Uterus (tissue), 4 donors: ENCODE results near the gene ARFIP2. TPM values are rescaled to one million over a fixed set of nuclear protein-coding genes. Genes with fewer than 3 reads are reported as not detected.
"Not testable (repeated sequence)": the region's sequence is repeated elsewhere in the genome, so short reads cannot be mapped to it uniquely, and the experiment has no call there.

Source experiments
- DNase-seq, 2 donors: peaks; one replicate each; pipeline ENCODE4 v3.0.0-alpha.2; 2019 to 2020
- H3K27ac ChIP-seq, 2 donors: fragments of 200-600 bp; sonication (generic); 1 replicate in 1 of 2; 2 replicates in 1 of 2; pipeline ENCODE4 v1.5.1; 2016 to 2018
- H3K27me3 ChIP-seq, 2 donors: fragments of 200-600 bp; sonication (generic); one replicate each; pipeline ENCODE4 v1.5.1; 2018 to 2019; ENCODE audit warnings: control low read depth in 1 of 2
- H3K36me3 ChIP-seq, 2 donors: fragments of 200-600 bp; sonication (generic); one replicate each; pipeline ENCODE4 v1.5.1; 2019; ENCODE audit warnings: control low read depth in 1 of 2
- H3K4me1 ChIP-seq, 2 donors: fragments of 200-600 bp; sonication (generic); one replicate each; pipeline ENCODE4 v1.5.1; 2018 to 2019; ENCODE audit warnings: control low read depth in 1 of 2
- H3K4me3 ChIP-seq, 2 donors: fragments of 200-600 bp; sonication (generic); 1 replicate in 1 of 2; 2 replicates in 1 of 2; pipeline ENCODE4 v1.5.1; 2018 to 2019; ENCODE audit warnings: mild to moderate bottlenecking in 1 of 2
- H3K9me3 ChIP-seq, 2 donors: fragments of 200-600 bp; sonication (generic); one replicate each; pipeline ENCODE4 v1.5.1; 2019; ENCODE audit warnings: control low read depth in 1 of 2
- POLR2A ChIP-seq, 2 donors: fragments of 450-650 bp; IDR thresholded peaks; one replicate each; pipeline ENCODE4 v1.6.1; 2016; ENCODE audit warnings: antibody characterized with exemption in 2 of 2, mild to moderate bottlenecking in 1 of 2, moderate library complexity in 1 of 2
- intact Hi-C: fragments of 100-400 bp; cut with DNase I; formaldehyde crosslinking; loops from one replicate; pipeline ENCODE4 v1.15.1; 2023; ENCODE audit warnings: low total_unique reads
- total RNA-seq, 4 donors: library from RNA; depleted of rRNA in 3 of 4; stranded (reverse); fragments of >200 nt in 3 of 4; gene quantifications; one replicate each; pipeline versions ENCODE4 v1.1.0 to v1.2.4, GENCODE V29; 2014 to 2023
- TF ChIP-seq, protein P1 (sequence below), 4 experiments: fragments of 200-600 bp in 2 of 4; fragments of 450-650 bp in 2 of 4; sonication (generic) in 2 of 4; IDR thresholded peaks; one replicate each; pipeline ENCODE4 v1.5.1; 2016 to 2019; ENCODE audit warnings: antibody characterized with exemption in 4 of 4, mild to moderate bottlenecking in 2 of 4, moderate library complexity in 1 of 4
- donor health status: DM: yes; HTN: yes; CAD: no.

Gene ARFIP2
- 10 to 100 TPM; 34.4 to 58.5 (median 51.8) TPM for total RNA-seq

- H3K36me3 ChIP-seq = no peaks in the 10 kb centered on the region
These were observed at the start of gene ARFIP2, which contains the start of gene TIMM10B for GRCh38 chr11:6481012-6481923. TSS of gene ARFIP2 (minus strand) at chr11:6481331. CDS start at chr11:6480421, 910 bp downstream. TSS of gene TIMM10B (plus strand) at chr11:6481501. CDS start at chr11:6481517, 16 bp downstream.

DNA sequence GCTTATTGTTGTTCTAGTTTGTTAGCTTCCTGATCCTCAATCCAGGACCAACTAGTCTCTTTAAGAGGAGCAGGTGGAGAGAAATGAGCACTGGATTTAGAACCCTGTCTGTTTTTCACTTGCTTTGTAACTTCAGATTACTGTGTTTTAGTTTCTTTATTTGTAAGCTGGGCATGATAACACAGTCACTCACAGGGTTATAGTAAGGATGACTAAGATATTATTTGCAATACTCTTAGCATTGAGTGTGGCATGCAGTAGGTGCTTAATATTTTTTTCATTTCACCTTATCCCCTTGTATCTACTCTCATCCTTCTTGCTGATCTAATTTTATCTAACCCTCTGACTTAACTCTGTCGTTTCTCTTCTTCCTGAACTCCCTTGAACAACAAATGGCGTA lies 49.7 kb upstream of the ARFIP2 start:
- intact Hi-C loops = no loop called here
- DNase-seq = no peak
- TF ChIP-seq POLR2A (IDR thresholded peaks at IDR 0.05) = no peak
- TF ChIP-seq, protein P1, sequence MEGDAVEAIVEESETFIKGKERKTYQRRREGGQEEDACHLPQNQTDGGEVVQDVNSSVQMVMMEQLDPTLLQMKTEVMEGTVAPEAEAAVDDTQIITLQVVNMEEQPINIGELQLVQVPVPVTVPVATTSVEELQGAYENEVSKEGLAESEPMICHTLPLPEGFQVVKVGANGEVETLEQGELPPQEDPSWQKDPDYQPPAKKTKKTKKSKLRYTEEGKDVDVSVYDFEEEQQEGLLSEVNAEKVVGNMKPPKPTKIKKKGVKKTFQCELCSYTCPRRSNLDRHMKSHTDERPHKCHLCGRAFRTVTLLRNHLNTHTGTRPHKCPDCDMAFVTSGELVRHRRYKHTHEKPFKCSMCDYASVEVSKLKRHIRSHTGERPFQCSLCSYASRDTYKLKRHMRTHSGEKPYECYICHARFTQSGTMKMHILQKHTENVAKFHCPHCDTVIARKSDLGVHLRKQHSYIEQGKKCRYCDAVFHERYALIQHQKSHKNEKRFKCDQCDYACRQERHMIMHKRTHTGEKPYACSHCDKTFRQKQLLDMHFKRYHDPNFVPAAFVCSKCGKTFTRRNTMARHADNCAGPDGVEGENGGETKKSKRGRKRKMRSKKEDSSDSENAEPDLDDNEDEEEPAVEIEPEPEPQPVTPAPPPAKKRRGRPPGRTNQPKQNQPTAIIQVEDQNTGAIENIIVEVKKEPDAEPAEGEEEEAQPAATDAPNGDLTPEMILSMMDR (IDR thresholded peaks at IDR 0.05) = no peak
- H3K27ac ChIP-seq = no peak overlapping the region
- H3K9me3 ChIP-seq = no peaks in the 10 kb centered on the region
- H3K4me3 ChIP-seq = no peak overlapping the region
- no peaks in the 10 kb centered on the region for H3K27me3 ChIP-seq
- H3K4me1 ChIP-seq = no peaks in the 10 kb centered on the region
- H3K36me3 ChIP-seq = no peaks in the 10 kb centered on the region

More at GRCh38 chr11:6481012-6481923, at the start of gene ARFIP2, which contains the start of gene TIMM10B:
- TF ChIP-seq POLR2A (IDR thresholded peaks at IDR 0.05) = peak; percentile 84 to 88
- TF ChIP-seq, protein P1 (IDR thresholded peaks at IDR 0.05) = no peak
- peaks cover 6% of the 10 kb centered on the region in 2 donors for H3K4me1 ChIP-seq
- no peaks in the 10 kb centered on the region for H3K27me3 ChIP-seq
- peak within 1 kb of the TSS; percentile 93 to 94 for H3K27ac ChIP-seq
- H3K4me3 ChIP-seq = peak within 1 kb of the TSS; percentile 84 to 92
- intact Hi-C loops = no loop called here
- H3K9me3 ChIP-seq = no peaks in the 10 kb centered on the region
- peak; percentile 98 to 99 for DNase-seq

DNA sequence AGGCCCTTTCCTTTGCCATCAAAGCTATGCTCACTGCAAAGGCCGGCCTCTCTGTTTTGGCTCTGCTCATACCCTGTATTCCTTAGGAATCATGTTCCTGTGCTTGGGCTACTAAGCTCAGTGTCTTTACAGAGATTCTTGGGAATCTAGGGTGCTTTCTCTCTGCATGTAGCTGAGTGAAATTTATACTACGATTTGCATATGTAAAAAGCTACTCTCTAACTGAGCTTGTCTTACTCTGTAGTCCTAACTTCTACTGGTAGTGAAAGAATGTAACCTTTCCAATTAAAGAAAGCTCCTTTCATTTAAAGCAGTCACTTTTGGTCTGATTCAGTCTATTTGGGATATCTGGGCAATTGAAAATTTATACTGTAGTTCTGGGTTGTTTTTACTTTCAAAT lies 48.1 kb upstream of the ARFIP2 start:
- DNase-seq = no peak
- Histone ChIP-seq H3K27me3 (no peaks in the 10 kb centered on the region), H3K27ac (no peak overlapping the region), H3K4me3 (no peak overlapping the region), H3K36me3 (no peaks in the 10 kb centered on the region), H3K4me1 (no peaks in the 10 kb centered on the region), H3K9me3 (no peaks in the 10 kb centered on the region)
- intact Hi-C loops = no loop called here
- TF ChIP-seq, protein P1 (IDR thresholded peaks at IDR 0.05) = no peak
- no peak for TF ChIP-seq POLR2A (IDR thresholded peaks at IDR 0.05)

GRCh38 chr11:6526411-6527135 lies 45.4 kb upstream of the ARFIP2 start:
- Histone ChIP-seq H3K4me3 (no peak overlapping the region), H3K27ac (no peak overlapping the region), H3K4me1 (no peaks in the 10 kb centered on the region), H3K27me3 (no peaks in the 10 kb centered on the region), H3K36me3 (no peaks in the 10 kb centered on the region), H3K9me3 (no peaks in the 10 kb centered on the region)
- intact Hi-C loops = no loop called here
- DNase-seq = no peak
- TF ChIP-seq, protein P1 (IDR thresholded peaks at IDR 0.05) = no peak

- intact Hi-C loops = no loop called here
- Histone ChIP-seq H3K4me1 (no peaks in the 10 kb centered on the region), H3K36me3 (no peaks in the 10 kb centered on the region)
These were observed 42.1 kb upstream of the ARFIP2 start for GRCh38 chr11:6523253-6523652.

DNA sequence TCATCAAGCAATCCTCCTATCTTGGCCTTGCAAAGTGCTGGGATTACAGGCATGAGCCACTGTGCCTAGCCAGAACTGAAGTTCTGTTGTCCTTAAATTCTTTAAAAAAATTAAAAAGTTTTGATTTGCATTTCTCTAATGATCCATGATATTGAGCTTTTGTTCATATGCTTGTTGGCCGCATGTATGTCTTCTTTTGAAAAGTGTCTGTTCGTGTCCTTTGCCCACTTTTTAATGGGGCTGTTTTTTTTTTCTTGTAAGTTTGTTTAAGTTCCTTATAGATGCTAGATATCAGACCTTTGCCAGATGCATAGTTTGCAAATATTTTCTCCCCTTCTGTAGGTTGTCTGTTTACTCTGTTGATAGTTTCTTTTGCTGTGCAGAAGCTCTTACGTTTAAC lies 40.8 kb upstream of the ARFIP2 start:
- H3K27me3 ChIP-seq, DNase-seq, H3K27ac ChIP-seq, H3K4me3 ChIP-seq, H3K36me3 ChIP-seq, H3K9me3 ChIP-seq, H3K4me1 ChIP-seq, intact Hi-C loops: not testable (repeated sequence)

More at GRCh38 chr11:6523253-6523652, 42.1 kb upstream of the ARFIP2 start:
- Histone ChIP-seq H3K4me3 (no peak overlapping the region), H3K9me3 (no peaks in the 10 kb centered on the region), H3K27me3 (no peaks in the 10 kb centered on the region), H3K27ac (no peak overlapping the region)
- no peak for TF ChIP-seq POLR2A (IDR thresholded peaks at IDR 0.05)
- no peak for DNase-seq
